Neural progenitor cell (in vitro differentiated cells): ENCODE measurements around the gene ZC3H4. TPM values are rescaled to one million over a fixed set of nuclear protein-coding genes. Genes with fewer than 3 reads are reported as not detected.
A peak's percentile ranks its signal among the peaks of the same experiment; 100 is the strongest.
"Not testable (repeated sequence)": the region's sequence is repeated elsewhere in the genome, so short reads cannot be mapped to it uniquely, and the experiment has no call there.

Source experiments
- DNase-seq: peaks from one replicate; pipeline ENCODE4 v3.0.0-alpha.2; 2016; ENCODE audit warnings: low spot score
- H2AFZ ChIP-seq: fragments of 200-600 bp; sonication (generic); replicated peaks from 2 replicates; pipeline ENCODE4 v1.6.1; 2016; ENCODE audit warnings: antibody characterized with exemption
- H3F3A ChIP-seq: fragments of 200-600 bp; sonication (generic); 2 replicates; pipeline ENCODE4 v1.6.1; 2016; ENCODE audit warnings: antibody characterized with exemption, low read depth
- H3K27ac ChIP-seq: fragments of 200-600 bp; sonication (generic); 2 replicates; pipeline ENCODE4 v1.5.1; 2016; ENCODE audit warnings: mild to moderate bottlenecking
- H3K27me3 ChIP-seq: fragments of 200-600 bp; sonication (generic); 2 replicates; pipeline ENCODE4 v1.6.1; 2016; ENCODE audit warnings: mild to moderate bottlenecking, moderate library complexity
- H3K36me3 ChIP-seq: fragments of 200-600 bp; sonication (generic); 2 replicates; pipeline ENCODE4 v1.5.1; 2016
- H3K4me1 ChIP-seq: fragments of 200-600 bp; sonication (generic); 2 replicates; pipeline ENCODE4 v1.6.1; 2016; ENCODE audit warnings: mixed run types
- H3K4me2 ChIP-seq: fragments of 200-600 bp; sonication (generic); 2 replicates; pipeline ENCODE4 v1.6.1; 2016
- H3K4me3 ChIP-seq: fragments of 200-600 bp; sonication (generic); 2 replicates; pipeline ENCODE4 v1.5.1; 2016
- H3K79me2 ChIP-seq: fragments of 200-600 bp; sonication (generic); 2 replicates; pipeline ENCODE4 v1.6.1; 2016; ENCODE audit warnings: low read depth
- H3K9ac ChIP-seq: fragments of 200-600 bp; sonication (generic); 2 replicates; pipeline ENCODE4 v1.6.1; 2016
- H3K9me3 ChIP-seq: fragments of 200-600 bp; sonication (generic); 2 replicates; pipeline ENCODE4 v1.5.1; 2016; ENCODE audit warnings: low read depth
- H4K20me1 ChIP-seq: fragments of 200-600 bp; sonication (generic); 2 replicates; pipeline ENCODE4 v1.6.1; 2016; ENCODE audit warnings: low read depth
- H3K27ac Mint-ChIP-seq: 3 replicates; pipeline ENCODE4 v1.8.0; 2021; ENCODE audit warnings: mixed read lengths
- H3K27me3 Mint-ChIP-seq: 2 replicates; pipeline ENCODE4 v1.8.0; 2022; ENCODE audit warnings: low read depth, mild to moderate bottlenecking, inconsistent platforms, moderate library complexity, mixed read lengths; ENCODE audit not compliant: insufficient read depth
- H3K36me3 Mint-ChIP-seq: 3 replicates; pipeline ENCODE4 v1.8.0; 2021; ENCODE audit warnings: mixed read lengths
- H3K4me1 Mint-ChIP-seq: 3 replicates; pipeline ENCODE4 v1.8.0; 2021; ENCODE audit warnings: mixed read lengths
- H3K4me3 Mint-ChIP-seq: 3 replicates; pipeline ENCODE4 v1.8.0; 2021; ENCODE audit warnings: mild to moderate bottlenecking, moderate library complexity, mixed read lengths
- H3K9me3 Mint-ChIP-seq: 3 replicates; pipeline ENCODE4 v1.8.0; 2020; ENCODE audit warnings: mixed read lengths
- CTCF ChIP-seq: fragments of 200-600 bp; sonication (generic); IDR thresholded peaks from 2 replicates; pipeline ENCODE4 v1.5.1; 2017; ENCODE audit warnings: antibody characterized with exemption, mild to moderate bottlenecking
- EZH2 ChIP-seq: fragments of 200-600 bp; sonication (generic); IDR thresholded peaks from 2 replicates; pipeline ENCODE4 v1.6.1; 2017; ENCODE audit warnings: antibody characterized with exemption, mild to moderate bottlenecking, moderate library complexity
- EZH2phosphoT487 ChIP-seq: fragments of 200-600 bp; sonication (generic); IDR thresholded peaks from 2 replicates; pipeline ENCODE4 v1.6.1; 2017; ENCODE audit warnings: antibody characterized with exemption
- total RNA-seq: library from RNA; depleted of rRNA; stranded (reverse); fragments of >200 nt; gene quantifications from 2 replicates; pipeline ENCODE4 v1.2.3, GENCODE V29; 2015; ENCODE audit warnings: low replicate concordance

The ZC3H4 gene
- total RNA-seq, 1 donor from 2014 or later = 19.1 TPM

DNA sequence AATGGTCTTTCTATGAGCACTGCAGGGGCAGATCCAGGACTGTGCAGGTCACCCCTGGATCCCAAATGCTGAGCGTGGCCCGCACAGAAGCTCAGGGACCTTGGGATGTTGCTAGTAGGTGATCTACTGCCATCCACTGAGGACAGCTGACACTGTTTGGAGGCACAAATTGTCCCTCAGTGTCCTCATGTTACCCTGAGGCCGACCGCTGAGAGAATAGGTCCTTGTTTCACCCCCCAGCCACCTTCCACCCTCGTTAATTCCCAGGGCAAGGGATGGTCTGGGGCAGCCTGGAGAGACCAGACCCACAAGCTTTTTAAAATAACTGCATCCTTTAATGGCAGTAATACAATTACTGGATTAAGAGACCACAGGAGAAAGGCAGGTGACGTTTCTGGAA, 49.7 kb downstream of the ZC3H4 start:
- no peak for DNase-seq
- Histone ChIP-seq H3K9me3 (no peaks in the 10 kb centered on the region), H3K4me1 (no peaks in the 10 kb centered on the region), H3K36me3 (no peaks in the 10 kb centered on the region), H3K4me3 (no peak overlapping the region), H3K9ac (peak overlapping the region; percentile 27), H4K20me1 (peaks cover 6% of the 10 kb centered on the region), H3K27me3 (no peaks in the 10 kb centered on the region), H3K4me2 (no peak overlapping the region), H3F3A (peaks cover 19% of the 10 kb centered on the region), H3K27ac (peak overlapping the region; percentile 74), H3K79me2 (no peaks in the 10 kb centered on the region), H2AFZ (no peak overlapping the region)
- peaks cover under 1% of the 10 kb centered on the region for H3K4me1 Mint-ChIP-seq
- no peak overlapping the region for H3K4me3 Mint-ChIP-seq
- no peak overlapping the region for H3K27ac Mint-ChIP-seq
- TF ChIP-seq CTCF (no peak), EZH2 (no peak), EZH2phosphoT487 (no peak)
- H3K9me3 Mint-ChIP-seq = no peaks in the 10 kb centered on the region
- H3K27me3 Mint-ChIP-seq = peaks cover 5% of the 10 kb centered on the region
- H3K36me3 Mint-ChIP-seq = peaks cover 4% of the 10 kb centered on the region

DNA sequence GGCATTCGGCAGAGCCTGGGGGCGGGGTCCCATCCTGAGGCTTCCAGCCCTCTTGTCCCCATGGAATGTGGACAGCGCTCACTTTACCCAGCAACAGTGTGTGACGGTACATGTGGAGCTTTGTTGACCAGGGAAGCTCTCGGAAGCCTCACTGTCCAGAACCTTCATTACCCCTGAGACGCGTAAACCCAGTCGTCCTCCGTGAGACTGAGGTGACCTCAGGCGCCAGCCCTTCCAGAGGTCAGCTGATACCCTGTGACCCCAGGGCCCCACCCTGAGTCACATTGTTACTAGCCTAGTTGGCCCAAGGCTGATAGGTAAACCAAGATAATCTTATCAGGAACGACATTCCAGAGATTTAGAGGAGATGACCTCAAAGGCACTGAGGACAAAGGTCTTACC, 55.0 kb downstream of the ZC3H4 start:
- H3K4me3 Mint-ChIP-seq = no peak overlapping the region
- no peaks in the 10 kb centered on the region for H3K36me3 Mint-ChIP-seq
- H3K4me1 Mint-ChIP-seq = peaks cover 12% of the 10 kb centered on the region
- peak overlapping the region; percentile 3 for H2AFZ ChIP-seq
- H3K27ac Mint-ChIP-seq = peak overlapping the region; percentile 50
- no peaks in the 10 kb centered on the region for H3K27me3 ChIP-seq
- H3F3A ChIP-seq = peaks cover 22% of the 10 kb centered on the region
- no peak overlapping the region for H3K27ac ChIP-seq
- no peaks in the 10 kb centered on the region for H4K20me1 ChIP-seq
- H3K4me1 ChIP-seq = peaks cover 15% of the 10 kb centered on the region
- H3K4me3 ChIP-seq = no peak overlapping the region
- peak; percentile 77 for DNase-seq
- H3K9ac ChIP-seq = no peak overlapping the region
- no peak for TF ChIP-seq CTCF
- TF ChIP-seq EZH2 = no peak
- no peak for TF ChIP-seq EZH2phosphoT487
- H3K9me3 ChIP-seq = no peaks in the 10 kb centered on the region
- no peaks in the 10 kb centered on the region for H3K9me3 Mint-ChIP-seq
- no peaks in the 10 kb centered on the region for H3K36me3 ChIP-seq
- H3K27me3 Mint-ChIP-seq = peaks cover 14% of the 10 kb centered on the region
- peak overlapping the region; percentile 42 for H3K4me2 ChIP-seq
- no peaks in the 10 kb centered on the region for H3K79me2 ChIP-seq

DNA sequence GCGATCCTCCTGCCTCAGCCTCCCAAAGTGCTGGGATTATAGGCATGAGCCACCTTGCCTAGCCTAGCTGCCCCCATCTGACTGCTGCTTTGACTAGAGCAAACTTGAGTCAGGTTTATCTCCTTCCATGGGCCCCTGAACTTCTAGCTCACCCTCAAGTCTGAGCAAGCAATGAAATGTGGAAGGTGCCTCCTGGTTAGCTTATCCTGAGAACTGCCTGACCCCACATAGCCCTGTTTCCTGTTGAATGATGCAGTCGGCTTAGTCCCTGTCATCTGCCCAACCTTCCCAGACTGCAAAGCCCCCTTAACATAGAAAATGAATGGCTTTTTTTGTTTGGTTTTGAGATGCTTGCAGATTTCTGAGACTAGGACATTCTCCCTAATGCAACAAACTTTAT, 56.2 kb downstream of the ZC3H4 start:
- Mint-ChIP-seq H3K36me3 (no peaks in the 10 kb centered on the region), H3K9me3 (no peaks in the 10 kb centered on the region), H3K27me3 (peaks cover 14% of the 10 kb centered on the region), H3K27ac (no peak overlapping the region), H3K4me3 (no peak overlapping the region), H3K4me1 (peaks cover 12% of the 10 kb centered on the region)
- Histone ChIP-seq H2AFZ (no peak overlapping the region), H3F3A (peaks cover 19% of the 10 kb centered on the region), H3K36me3 (no peaks in the 10 kb centered on the region), H3K27ac (no peak overlapping the region), H3K4me1 (peaks cover 15% of the 10 kb centered on the region), H3K27me3 (no peaks in the 10 kb centered on the region), H3K4me3 (no peak overlapping the region), H3K4me2 (no peak overlapping the region), H3K9me3 (no peaks in the 10 kb centered on the region), H4K20me1 (no peaks in the 10 kb centered on the region), H3K9ac (no peak overlapping the region), H3K79me2 (no peaks in the 10 kb centered on the region)
- DNase-seq = no peak
- TF ChIP-seq EZH2 = no peak

GRCh38 chr19:47056411-47056810, 57.2 kb downstream of the ZC3H4 start:
- Mint-ChIP-seq H3K4me1 (peaks cover 12% of the 10 kb centered on the region), H3K4me3 (no peak overlapping the region), H3K36me3 (no peaks in the 10 kb centered on the region)

DNA sequence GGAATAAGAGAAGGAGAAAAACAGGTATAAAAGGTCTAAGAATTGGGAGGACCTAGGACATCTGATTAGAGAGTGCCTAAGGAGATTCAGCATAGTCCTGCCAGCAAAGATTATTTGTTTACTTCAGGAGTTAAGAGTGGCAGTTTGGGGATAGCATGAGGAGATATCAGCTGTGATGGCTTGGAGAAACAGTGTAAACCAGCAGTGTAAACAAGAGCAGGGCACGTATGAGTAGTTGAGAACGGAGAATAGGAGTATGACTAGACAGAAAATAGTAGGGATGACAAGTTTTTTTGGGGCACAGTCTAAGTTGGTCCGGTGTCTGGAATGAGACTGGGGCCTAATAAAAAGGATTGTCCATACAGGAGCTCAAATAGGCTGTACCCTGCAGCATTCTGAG, 63.0 kb downstream of the ZC3H4 start:
- H3K9me3 Mint-ChIP-seq = not testable (repeated sequence)
- peak overlapping the region; percentile 8 for H3K4me3 Mint-ChIP-seq

More at GRCh38 chr19:47056411-47056810, 57.2 kb downstream of the ZC3H4 start:
- Histone ChIP-seq H3K4me3 (no peak overlapping the region), H3F3A (peaks cover 19% of the 10 kb centered on the region), H3K9ac (no peak overlapping the region), H4K20me1 (no peaks in the 10 kb centered on the region), H3K27ac (no peak overlapping the region), H3K27me3 (no peaks in the 10 kb centered on the region), H2AFZ (peak overlapping the region; percentile 32), H3K4me2 (no peak overlapping the region), H3K79me2 (no peaks in the 10 kb centered on the region), H3K9me3 (no peaks in the 10 kb centered on the region), H3K4me1 (peaks cover 15% of the 10 kb centered on the region), H3K36me3 (no peaks in the 10 kb centered on the region)
- peak overlapping the region; percentile 87 for H3K27ac Mint-ChIP-seq
- no peak for DNase-seq
- TF ChIP-seq EZH2 (no peak), EZH2phosphoT487 (no peak), CTCF (no peak)
- H3K9me3 Mint-ChIP-seq = no peaks in the 10 kb centered on the region
- H3K27me3 Mint-ChIP-seq = peaks cover 9% of the 10 kb centered on the region

More for the DNA sequence above, 63.0 kb downstream of the ZC3H4 start:
- DNase-seq, H3K9ac ChIP-seq, H3K4me2 ChIP-seq, H3K4me3 ChIP-seq, H3K27ac ChIP-seq, H3K27me3 ChIP-seq, H3K36me3 Mint-ChIP-seq, H3K27ac Mint-ChIP-seq, H3K4me1 ChIP-seq, H2AFZ ChIP-seq, H3K9me3 ChIP-seq, H3K27me3 Mint-ChIP-seq, H4K20me1 ChIP-seq, H3K36me3 ChIP-seq, H3F3A ChIP-seq: not testable (repeated sequence)
- peaks cover 15% of the 10 kb centered on the region for H3K4me1 Mint-ChIP-seq
- peaks cover 12% of the 10 kb centered on the region for H3K79me2 ChIP-seq
